Hindlimb muscle (tissue), 1 donor: ENCODE measurements around the gene CTXN1. TPM values are rescaled to one million over a fixed set of nuclear protein-coding genes. Genes with fewer than 3 reads are reported as not detected.

Experiments
- DNase-seq: peaks from one replicate; pipeline ENCODE4 v3.0.0-alpha.2; 2013
- polyA plus RNA-seq: library from polyadenylated mRNA; unstranded; fragments of 120-200 nt; gene quantifications from one replicate; pipeline ENCODE4 v1.2.1, GENCODE V29; 2013; ENCODE audit not compliant: insufficient read length

CTXN1 gene
- polyA plus RNA-seq, 1 donor, result 2.6 TPM

DNA sequence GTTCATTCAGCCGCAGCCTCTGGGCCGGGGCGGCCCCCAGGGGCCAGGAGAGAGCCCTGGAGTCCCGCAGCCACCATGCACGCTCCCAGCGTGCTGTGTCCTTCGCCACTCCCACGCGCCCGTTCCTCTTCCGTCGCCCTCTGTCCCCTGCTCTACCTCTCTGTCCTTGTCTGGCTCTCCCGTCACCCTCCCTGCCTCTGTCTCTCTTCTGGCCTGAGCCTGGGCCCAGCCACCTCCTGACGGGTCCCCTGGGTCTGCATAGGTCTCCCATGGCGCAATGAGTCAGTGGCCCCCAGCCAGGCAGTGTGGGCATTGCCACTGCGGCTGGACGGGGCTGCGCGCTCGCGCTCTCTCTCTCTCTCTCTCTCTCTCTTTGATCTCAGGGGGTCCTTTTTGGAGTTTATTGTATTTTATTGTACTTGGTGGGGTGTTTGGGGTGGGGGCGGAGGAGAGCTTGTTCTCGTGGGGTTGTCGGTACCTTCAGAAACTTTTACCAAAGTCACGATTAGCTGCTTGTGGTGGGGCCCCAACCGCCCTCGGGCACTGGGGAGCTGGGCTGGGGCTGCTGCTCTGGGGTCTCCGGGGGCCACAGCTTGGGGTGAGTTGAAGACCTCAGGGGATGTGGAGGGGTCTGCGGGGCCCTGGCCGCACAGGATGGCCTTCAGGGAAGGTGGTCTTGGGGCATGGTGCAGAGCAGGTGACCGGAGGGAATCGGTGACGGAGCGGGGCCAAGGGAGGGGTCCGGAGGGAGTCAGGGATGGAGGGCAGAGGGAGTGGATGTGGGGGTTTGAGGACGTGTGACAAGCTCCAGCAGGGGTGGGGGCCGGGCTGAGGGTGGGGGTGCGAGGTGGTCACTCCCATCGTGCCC lies 13.0 kb downstream of the CTXN1 start:
- no peak for DNase-seq

DNA sequence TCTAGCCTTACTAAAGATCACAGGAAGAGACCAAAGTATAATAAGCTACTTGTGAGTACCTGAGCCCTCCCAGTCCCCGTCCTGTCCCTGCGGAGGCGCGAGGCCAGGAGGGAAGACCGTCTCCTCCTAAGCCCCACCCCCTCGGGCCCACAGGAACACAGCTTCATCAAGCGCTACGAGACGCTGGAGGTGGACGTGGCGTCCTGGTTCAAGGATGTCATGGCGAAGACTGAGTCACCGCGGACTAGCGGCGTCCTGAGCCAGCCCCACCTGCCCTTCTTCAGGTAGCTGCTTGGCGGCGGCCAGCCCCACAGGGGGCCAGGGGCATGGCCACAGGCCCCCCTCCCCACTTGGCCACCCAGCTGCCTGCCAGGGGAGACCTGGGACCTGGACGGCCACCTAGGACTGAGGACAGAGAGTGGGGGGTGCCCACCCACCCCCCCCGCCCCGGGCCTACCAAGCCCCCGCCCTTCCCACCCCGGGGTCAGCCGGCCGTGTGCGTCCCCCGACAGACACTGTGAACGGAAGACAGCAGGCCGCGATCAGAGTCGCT lies 13.7 kb downstream of the CTXN1 start:
- DNase-seq, result no peak

DNA sequence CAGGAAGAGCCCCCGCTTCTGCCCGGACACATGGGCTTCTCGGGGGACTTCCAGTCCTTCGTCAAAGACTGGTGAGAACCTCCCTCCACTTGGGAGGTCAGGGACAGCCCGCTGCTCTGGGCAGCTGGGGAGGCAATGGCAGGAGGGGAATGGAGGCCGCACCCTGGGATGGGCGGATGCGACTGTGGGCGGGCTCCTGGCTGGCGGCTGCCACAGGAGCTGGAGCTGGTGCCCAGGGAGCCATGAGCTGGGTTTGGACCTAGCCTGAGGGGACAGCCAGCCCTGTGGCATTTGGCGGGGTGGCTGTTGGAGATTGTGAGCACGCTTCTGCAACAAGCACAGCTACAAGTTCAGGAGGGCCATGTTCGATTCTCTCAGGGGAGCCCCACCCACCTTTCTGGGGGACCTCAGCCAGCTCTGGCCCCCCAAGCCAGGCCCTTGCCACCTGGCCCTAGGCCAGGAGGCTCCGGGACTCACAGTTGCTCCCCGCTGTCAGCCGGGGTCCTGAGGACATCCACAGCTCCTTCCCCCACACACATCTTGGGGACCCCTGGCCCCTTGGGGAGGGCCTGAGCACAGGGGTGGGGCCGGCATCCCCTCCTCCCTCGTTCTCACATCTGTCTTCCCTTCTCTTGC lies 14.3 kb downstream of the CTXN1 start:
- DNase-seq, result no peak

DNA sequence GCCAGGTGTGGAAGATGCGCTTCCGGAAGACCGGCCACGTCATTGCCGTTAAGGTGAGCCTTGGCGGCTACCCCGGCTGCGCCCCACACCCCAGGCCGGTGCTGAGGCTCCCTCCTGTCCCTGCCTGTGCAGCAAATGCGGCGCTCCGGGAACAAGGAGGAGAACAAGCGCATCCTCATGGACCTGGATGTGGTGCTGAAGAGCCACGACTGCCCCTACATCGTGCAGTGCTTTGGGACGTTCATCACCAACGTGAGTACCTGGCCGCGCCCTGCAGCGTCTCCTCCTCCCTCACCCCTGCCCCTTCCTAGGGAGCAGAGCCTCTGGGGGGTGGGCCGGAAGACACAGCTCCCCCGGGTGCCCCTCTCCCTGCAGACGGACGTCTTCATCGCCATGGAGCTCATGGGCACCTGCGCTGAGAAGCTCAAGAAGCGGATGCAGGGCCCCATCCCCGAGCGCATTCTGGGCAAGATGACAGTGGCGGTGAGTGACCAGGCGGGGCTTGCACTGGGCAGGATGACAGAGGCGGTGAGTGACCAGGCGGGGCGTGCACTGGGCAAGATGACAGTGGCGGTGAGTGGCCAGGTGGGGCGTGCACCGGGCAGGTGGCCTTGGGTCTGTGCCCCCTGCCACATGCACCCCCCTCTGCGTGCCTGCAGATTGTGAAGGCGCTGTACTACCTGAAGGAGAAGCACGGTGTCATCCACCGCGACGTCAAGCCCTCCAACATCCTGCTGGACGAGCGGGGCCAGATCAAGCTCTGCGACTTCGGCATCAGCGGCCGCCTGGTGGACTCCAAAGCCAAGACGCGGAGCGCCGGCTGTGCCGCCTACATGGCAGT lies 15.4 kb downstream of the CTXN1 start:
- no peak for DNase-seq

DNA sequence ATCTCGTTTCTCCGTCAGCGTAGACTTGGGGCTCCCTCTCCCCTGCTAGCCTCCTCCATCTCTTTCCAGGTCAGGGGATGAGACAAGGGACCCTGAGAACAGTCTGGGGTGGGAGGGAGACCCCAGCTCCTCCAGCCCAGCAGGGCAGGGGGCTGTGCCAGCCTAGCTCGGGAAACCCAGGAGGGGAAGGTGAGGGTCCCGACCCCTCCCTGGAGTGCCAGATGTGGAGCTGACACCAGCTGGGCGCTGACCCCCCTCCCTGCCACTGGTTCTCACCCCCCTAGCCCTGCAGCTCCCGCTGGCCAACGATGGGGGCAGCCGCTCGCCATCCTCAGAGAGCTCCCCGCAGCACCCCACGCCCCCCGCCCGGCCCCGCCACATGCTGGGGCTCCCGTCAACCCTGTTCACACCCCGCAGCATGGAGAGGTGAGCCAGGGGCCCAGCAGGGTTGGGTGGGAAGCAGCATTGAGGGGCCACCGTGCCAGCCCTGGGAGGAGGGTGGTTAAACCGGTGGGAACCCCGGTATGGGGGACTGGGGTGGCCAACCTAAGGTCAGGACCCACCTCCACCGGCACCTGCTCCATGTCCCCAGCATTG lies 16.4 kb downstream of the CTXN1 start:
- no peak for DNase-seq

DNA sequence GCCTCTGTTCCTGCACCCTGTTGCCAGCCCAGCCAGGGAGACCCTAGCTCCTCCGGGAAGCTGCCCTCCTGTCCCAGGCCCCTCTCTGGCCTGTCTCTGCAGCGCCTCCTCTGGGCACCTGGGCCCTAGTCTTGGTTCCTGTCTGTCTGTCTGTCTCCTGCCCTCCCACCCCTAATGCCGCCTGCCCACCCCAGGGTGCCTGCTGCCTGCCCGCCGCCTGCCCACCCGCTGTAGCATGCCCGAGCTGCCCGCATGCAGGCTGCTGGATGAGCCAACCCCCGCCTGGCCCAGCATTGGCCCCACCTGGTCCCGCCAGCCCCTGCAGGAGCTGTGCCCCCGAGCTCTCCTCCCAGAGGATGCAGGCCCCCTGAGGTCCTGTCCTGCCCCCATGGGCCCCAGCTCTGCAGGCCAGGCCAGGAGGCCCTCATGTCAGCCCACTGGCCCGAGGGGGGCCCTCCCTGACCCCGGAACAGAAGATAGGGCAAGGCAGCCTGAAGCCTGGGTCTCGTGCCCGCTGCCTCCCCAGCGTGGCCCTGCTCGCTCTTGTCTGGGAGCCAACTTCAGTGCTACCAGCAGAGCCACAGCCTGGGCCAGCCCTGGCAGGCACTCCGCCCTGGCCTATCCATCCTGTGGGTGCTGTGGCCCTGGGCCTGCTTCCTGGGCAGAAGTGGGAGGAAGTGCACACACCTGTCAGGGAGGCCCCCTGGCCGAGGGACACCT lies 17.0 kb downstream of the CTXN1 start:
- DNase-seq, result no peak

DNA sequence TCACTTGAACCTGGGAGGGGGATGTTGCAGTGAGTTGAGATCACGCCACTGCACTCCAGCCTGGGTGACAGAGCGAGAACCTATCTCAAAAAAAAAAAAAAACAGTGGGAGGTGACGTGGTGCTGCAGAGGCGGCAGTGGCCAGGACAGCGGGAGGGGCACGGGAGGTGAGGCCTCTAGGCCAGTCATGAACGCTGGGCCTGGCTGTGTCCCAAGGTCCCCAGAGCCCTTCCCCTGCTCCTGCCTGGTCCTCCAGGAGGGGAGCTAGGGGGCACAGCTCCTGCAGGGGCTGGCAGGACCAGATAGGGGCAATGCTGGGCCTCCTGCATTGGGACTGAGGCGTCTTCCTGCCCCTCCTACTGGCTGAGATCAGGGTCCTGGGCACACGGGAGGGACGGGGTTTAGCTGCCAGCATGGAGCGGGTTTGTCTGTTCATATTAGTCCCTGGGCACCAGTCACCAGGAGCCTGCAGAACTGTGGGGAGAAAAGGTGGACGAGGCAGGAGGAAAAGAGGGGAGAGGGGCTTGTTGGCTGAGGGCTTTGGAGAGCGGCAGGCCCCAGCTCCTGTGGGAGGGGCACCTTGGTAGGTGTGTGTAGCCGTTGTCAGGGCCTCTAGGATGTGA lies 17.7 kb downstream of the CTXN1 start:
- no peak for DNase-seq

DNA sequence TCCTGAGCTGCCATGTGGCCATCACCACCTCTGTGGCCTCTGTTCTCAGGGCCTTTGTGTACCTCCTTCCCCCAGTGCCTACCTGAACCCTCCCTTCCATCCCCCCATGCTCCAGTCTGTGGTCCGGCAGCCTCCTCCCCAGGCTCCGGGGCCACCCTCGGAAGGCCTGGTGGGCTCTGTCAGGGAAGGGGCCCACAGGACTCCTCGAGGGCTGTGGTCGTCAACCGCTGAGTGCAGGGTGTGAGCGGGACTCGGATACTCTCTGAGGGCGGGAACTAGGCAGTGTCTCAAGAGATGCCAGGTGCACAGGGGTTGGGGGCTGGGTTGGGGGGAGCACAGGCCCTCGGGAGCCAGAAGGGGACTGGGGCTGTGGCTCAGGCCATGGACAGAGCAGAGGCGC lies 18.4 kb downstream of the CTXN1 start:
- DNase-seq, result no peak

DNA sequence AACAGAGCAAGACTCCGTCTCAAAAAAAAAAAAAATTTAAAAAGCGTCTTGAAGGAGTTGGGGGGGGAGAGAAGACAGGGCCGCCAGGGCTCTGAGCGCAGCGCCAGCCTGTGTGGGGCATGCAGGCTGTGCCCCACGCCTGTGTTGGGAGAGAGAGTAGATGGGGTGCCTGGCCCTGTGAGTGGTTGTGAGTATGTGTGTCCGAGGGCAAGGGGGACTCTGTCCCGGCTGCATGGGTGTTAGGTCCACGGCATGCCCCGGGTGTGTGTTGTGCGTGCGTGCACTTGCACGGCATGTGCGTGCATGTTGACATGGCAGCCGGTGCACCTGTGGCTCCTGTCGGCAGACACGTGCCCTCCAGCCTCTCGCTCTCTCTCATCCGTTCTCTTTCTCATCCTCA lies 18.8 kb downstream of the CTXN1 start:
- no peak for DNase-seq

DNA sequence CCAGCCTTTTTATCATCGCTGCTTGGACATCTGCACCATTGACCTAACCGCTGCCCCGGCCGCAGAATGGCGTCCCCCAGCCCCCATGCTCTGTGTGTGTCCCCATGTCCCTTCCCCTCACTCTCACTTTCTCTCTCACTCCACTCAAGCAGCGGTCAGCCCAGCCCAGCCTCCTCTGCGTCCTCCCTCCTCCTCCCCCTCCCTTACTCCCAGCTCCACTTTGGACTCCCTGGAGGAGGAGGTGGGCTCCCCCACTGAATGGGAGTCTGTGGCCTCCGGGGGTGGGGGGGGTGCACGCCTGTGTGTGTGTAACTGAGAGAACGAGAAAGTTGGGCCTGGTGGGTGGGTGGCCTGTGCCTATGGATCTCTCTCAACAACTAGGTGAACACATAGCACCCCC lies 20.1 kb downstream of the CTXN1 start:
- no peak for DNase-seq

DNA sequence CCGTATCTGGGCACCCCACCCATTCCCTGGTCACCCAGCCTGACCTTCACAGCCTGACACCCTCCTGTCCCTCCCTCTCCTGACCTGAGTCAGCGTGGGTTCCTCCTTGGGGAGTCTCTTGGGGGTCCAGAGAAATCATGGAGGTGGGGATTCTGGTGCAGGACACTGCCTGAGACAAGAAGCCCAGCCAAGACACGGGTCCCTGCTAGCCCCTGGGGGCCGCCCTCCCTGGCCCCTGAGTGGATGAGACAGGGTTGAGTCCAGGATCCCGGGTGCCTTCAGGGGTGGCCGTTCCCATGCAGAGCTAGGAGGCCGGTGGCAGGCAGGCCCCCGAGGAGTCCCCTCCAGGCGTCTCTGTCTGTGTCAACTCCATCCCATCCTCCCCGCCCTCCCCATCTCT lies 20.7 kb downstream of the CTXN1 start:
- DNase-seq, result no peak

DNA sequence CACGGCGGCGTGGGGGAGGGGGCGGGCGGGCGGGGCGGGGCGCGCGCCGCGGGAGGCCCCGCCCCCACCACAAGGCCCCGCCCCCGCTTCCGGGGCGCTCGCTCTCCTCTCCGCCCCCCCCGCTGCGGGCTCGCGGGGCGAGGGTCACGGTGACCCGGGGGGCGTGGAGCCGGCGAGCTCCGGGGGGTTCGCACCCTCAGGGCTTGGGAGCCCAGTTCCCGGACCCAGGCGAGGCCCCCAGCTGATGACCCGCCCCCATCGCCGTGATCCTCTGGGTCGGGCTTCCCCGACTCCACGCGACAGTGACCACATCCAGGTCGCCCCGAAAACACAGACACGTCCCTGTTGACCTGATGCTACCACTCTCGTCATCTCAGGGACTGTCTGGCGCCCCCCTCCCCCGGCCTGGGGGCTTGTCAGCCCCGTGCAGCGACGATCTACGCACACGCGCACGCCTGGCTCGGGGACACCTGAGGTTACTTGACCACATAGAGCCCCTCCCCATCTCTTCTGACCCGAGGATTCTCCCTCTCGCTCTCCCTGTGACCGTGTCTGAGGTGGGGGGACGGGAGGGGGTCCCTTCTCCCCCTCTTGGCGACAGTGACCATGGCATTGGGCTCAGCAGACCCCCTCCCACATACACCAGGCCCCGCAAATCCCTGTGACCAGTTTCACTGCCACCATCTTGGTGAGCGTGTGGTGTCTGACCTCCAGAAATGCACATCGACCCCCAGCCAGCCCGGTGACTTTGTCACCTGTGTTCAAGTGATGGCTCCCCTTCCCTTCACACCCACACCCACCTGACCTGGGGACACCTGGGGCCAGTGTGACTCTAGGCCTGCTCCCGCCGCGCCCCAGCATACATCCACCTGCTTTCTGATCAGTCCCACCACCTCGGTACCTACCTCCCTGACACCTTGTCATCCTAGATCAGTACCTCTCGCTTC lies 21.6 kb downstream of the CTXN1 start:
- no peak for DNase-seq

DNA sequence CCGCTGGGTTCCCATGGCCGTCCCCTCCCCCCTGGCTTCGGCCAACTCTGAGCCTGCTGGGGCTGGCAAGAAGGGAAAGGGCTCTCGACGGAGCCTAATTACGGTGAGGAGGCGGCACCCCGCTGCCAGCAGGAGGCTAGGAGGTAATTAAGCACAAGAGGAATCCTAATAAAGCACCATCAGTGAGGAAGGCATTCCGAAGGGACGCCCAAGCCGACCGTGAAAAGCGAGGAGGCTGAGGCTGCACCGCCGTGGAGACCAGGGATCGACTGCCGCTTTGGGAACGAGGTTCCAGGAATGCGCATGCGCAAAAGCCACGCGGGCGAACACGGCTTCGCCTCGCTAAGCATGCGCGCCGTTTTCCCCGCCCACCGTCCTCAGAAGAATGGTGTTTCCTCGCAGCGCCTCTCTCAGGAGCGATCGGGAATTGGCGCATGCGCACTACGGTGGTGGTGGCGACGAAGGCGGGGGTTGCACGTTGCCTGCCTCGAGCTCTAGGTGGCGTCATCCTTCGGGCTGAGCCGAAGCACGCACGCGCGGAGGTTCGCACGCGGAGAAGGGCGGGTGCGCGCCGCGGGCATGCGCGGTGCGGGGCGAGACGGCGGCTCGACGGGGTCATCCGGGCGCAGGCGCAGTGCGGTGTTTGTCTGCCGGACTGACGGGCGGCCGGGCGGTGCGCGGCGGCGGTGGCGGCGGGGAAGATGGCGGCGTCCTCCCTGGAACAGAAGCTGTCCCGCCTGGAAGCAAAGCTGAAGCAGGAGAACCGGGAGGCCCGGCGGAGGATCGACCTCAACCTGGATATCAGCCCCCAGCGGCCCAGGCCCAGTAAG lies 22.5 kb downstream of the CTXN1 start, which contains the start of gene MAP2K7:
TSS of gene MAP2K7 (plus strand) at position 634 of the 830 bp plus-strand sequence. CDS start at position 702, 68 bp downstream.
- peak; percentile 100 for DNase-seq

DNA sequence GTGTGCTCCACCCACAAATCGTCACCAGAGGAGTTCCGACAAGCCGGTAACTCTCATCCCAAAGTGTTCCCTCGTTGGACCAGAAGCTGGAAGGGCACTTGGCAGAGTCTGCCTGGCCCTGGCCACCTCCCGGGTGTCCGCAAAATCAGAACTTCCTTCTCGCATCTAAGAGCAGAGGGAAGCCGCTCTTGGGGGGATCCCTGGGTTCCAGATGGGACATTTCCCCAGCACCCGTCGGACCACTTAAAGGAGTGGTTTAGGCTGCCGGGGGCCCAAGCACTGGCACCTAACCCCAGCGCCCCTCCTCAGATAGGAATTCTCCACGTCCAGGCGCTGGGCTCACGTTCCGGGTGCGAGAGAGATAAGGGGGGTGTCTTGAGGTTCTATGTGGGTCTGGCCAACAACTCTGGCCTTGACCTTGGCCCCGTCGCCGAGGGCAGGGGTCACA lies 23.1 kb downstream of the CTXN1 start:
- no peak for DNase-seq

DNA sequence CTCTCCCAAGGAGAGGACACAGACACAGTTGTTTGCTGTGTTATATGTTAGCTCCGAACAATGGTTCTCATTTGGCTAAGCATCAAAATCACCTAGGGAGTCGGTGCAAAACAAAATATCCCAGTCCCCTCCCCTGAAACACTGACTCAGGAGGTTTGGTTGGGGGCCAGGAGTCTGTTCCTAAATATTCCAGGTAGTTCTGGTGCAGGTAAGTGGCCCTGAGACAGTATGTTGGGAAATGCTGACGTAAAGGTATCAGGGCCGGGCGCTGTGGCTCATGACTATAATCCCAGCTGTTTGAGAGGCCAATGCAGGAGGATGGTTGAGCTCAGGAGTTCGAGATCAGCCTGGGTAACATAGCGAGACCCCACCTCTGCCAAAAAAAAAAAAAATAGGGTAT lies 24.6 kb downstream of the CTXN1 start:
- no peak for DNase-seq

DNA sequence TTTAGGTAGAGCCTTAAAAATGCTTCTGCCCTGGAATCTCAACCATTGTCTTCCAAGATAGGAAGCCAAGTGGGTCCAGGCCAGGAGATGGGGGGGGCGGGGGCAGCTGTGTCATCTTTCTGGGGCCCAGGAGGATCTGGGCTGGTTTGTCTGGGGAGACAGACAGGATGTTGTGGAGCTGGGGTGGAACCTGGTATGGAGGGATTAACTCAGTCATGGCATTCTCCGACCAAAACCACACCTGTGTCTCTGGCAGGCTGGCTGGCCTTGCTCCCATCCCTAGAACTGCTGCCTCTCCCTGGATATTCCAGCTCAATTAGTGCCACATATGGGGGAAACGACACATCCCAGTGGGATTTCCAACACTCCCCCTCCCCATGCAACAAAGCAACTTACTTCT lies 25.0 kb downstream of the CTXN1 start:
- no peak for DNase-seq

DNA sequence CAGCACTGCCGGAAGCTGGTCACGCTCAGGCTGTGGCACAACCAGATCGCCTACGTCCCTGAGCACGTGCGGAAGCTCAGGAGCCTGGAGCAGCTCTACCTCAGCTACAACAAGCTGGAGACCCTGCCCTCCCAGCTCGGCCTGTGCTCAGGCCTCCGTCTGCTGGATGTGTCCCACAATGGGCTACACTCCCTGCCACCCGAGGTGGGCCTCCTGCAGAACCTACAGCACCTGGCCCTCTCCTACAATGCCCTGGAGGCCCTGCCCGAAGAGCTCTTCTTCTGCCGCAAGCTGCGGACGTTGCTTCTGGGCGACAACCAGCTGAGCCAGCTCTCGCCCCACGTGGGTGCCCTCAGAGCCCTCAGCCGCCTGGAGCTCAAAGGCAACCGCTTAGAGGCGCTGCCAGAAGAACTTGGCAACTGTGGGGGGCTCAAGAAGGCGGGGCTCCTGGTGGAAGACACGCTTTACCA lies 25.5 kb downstream of the CTXN1 start:
- no peak for DNase-seq

DNA sequence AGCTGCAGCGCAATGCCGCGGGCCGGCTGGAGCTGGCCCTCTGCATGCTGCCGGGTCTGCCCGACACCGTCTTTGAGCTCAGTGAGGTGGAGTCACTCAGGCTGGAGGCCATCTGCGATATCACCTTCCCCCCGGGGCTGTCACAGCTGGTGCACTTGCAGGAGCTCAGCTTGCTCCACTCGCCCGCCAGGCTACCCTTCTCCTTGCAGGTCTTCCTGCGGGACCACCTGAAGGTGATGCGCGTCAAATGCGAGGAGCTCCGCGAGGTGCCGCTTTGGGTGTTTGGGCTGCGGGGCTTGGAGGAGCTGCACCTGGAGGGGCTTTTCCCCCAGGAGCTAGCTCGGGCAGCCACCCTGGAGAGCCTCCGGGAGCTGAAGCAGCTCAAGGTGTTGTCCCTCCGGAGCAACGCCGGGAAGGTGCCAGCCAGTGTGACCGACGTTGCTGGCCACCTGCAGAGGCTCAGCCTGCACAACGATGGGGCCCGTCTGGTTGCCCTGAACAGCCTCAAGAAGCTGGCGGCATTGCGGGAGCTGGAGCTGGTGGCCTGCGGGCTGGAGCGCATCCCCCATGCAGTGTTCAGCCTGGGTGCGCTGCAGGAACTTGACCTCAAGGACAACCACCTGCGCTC lies 26.1 kb downstream of the CTXN1 start:
- no peak for DNase-seq
